Measurements from ENCODE around the gene RAD51B. TPM values are rescaled to one million over a fixed set of nuclear protein-coding genes. Genes with fewer than 3 reads are reported as not detected.

The RAD51B gene
- polyA plus RNA-seq, 1 donor (not counting 4 experiments of a cell fraction or from before 2014, with no cell fraction given), result 13.3 TPM

- DNase-seq (ENCODE audit: low read depth, low spot score) (no peak), FAIRE-seq (no peak)
- no peak overlapping the region for H3K27ac ChIP-seq (ENCODE audit: control insufficient read depth, insufficient read depth, low read length)
- peaks cover 29% of the 10 kb centered on the region for H3K4me1 ChIP-seq (ENCODE audit: control insufficient read depth, extremely low read depth, insufficient read depth, low read length)
- H3K9me3 ChIP-seq (ENCODE audit: control insufficient read depth, low read depth, low read length), result no peaks in the 10 kb centered on the region
- no peaks in the 10 kb centered on the region for H4K20me1 ChIP-seq (ENCODE audit: control insufficient read depth, extremely low read depth, insufficient read depth, low read length)
- H3K79me2 ChIP-seq (ENCODE audit: control insufficient read depth, insufficient read depth, low read length), result no peaks in the 10 kb centered on the region
- H3K27me3 ChIP-seq (ENCODE audit: control insufficient read depth, extremely low read depth, insufficient read depth, low read length), result no peaks in the 10 kb centered on the region
- TF ChIP-seq CTCF (optimal IDR thresholded peaks at IDR 0.05 in 1 of 3, IDR thresholded peaks at IDR 0.05 in 1 of 3, conservative IDR thresholded peaks at IDR 0.05 in 1 of 3; ENCODE audit: extremely low read depth in 1 of 3, insufficient read depth in 2 of 3, low read length in 3 of 3) (no peak), EZH2 (IDR thresholded peaks at IDR 0.05; ENCODE audit: low read length) (no peak)
- H2AFZ ChIP-seq (ENCODE audit: control insufficient read depth, low read length), result no peak overlapping the region
- H3K9ac ChIP-seq (ENCODE audit: control insufficient read depth, extremely low read depth, insufficient read depth, low read length), result no peak overlapping the region
- dilution Hi-C loops (cut with MboI; ENCODE audit: extremely low pct_ligation_motif_present, low sequenced_read_pairs), result no loop called here
- H3K9me1 ChIP-seq (ENCODE audit: control insufficient read depth, extremely low read depth, insufficient read depth, low read length), result no peaks in the 10 kb centered on the region
- no peaks in the 10 kb centered on the region for H3K36me3 ChIP-seq (ENCODE audit: control insufficient read depth in 2 of 2, extremely low read depth in 1 of 2, insufficient read depth in 2 of 2, low read length in 2 of 2)
- no peak overlapping the region for H3K4me2 ChIP-seq (ENCODE audit: control insufficient read depth, extremely low read depth, insufficient read depth, low read depth, low read length)
- no peak overlapping the region for H3K4me3 ChIP-seq (ENCODE audit: control insufficient read depth in 2 of 3, extremely low read depth in 1 of 3, insufficient read depth in 2 of 3, low read depth in 1 of 3, low read length in 3 of 3)
Observed at GRCh38 chr14:68228656-68229055, 409.1 kb downstream of the RAD51B start.

GRCh38 chr14:68229423-68230100 lies 410.0 kb downstream of the RAD51B start:
- H3K36me3 ChIP-seq (ENCODE audit: control insufficient read depth in 2 of 2, extremely low read depth in 1 of 2, insufficient read depth in 2 of 2, low read length in 2 of 2), result no peaks in the 10 kb centered on the region
- H2AFZ ChIP-seq (ENCODE audit: control insufficient read depth, low read length), result no peak overlapping the region
- no peak overlapping the region for H3K4me3 ChIP-seq (ENCODE audit: control insufficient read depth in 2 of 3, extremely low read depth in 1 of 3, insufficient read depth in 2 of 3, low read depth in 1 of 3, low read length in 3 of 3)
- dilution Hi-C loops (cut with MboI; ENCODE audit: extremely low pct_ligation_motif_present, low sequenced_read_pairs), result no loop called here
- no peaks in the 10 kb centered on the region for H3K9me3 ChIP-seq (ENCODE audit: control insufficient read depth, low read depth, low read length)
- no peaks in the 10 kb centered on the region for H3K9me1 ChIP-seq (ENCODE audit: control insufficient read depth, extremely low read depth, insufficient read depth, low read length)
- no peak for DNase-seq (ENCODE audit: low read depth, low spot score)
- FAIRE-seq, result peak; percentile 60
- no peaks in the 10 kb centered on the region for H3K79me2 ChIP-seq (ENCODE audit: control insufficient read depth, insufficient read depth, low read length)
- H3K27ac ChIP-seq (ENCODE audit: control insufficient read depth, insufficient read depth, low read length), result no peak overlapping the region
- no peak overlapping the region for H3K9ac ChIP-seq (ENCODE audit: control insufficient read depth, extremely low read depth, insufficient read depth, low read length)
- TF ChIP-seq EZH2 (IDR thresholded peaks at IDR 0.05; ENCODE audit: low read length) (no peak), CTCF (optimal IDR thresholded peaks at IDR 0.05 in 1 of 3, IDR thresholded peaks at IDR 0.05 in 1 of 3, conservative IDR thresholded peaks at IDR 0.05 in 1 of 3; ENCODE audit: extremely low read depth in 1 of 3, insufficient read depth in 2 of 3, low read length in 3 of 3) (no peak)
- H3K4me2 ChIP-seq (ENCODE audit: control insufficient read depth, extremely low read depth, insufficient read depth, low read depth, low read length), result no peak overlapping the region
- H4K20me1 ChIP-seq (ENCODE audit: control insufficient read depth, extremely low read depth, insufficient read depth, low read length), result no peaks in the 10 kb centered on the region
- peaks cover 38% of the 10 kb centered on the region for H3K4me1 ChIP-seq (ENCODE audit: control insufficient read depth, extremely low read depth, insufficient read depth, low read length)
- no peaks in the 10 kb centered on the region for H3K27me3 ChIP-seq (ENCODE audit: control insufficient read depth, extremely low read depth, insufficient read depth, low read length)

Measured in keratinocyte (primary cell).